Panc1 (cell line): ENCODE measurements around the gene GDPD5. TPM values are rescaled to one million over a fixed set of nuclear protein-coding genes. Genes with fewer than 3 reads are reported as not detected.
A peak's percentile ranks its signal among the peaks of the same experiment; 100 is the strongest.
"Not testable (repeated sequence)": the region's sequence is repeated elsewhere in the genome, so short reads cannot be mapped to it uniquely, and the experiment has no call there.

ENCODE experiments used
- ATAC-seq: fragments of 200-7000 bp; cut with Tn5 transposase; 2 replicates; pipeline ENCODE4 v1.9.1; 2020; ENCODE audit warnings: mild to moderate bottlenecking, moderate library complexity
- BruUV-seq: library from RNA; stranded (reverse); fragments of 400-500 nt; replicated peaks from 2 replicates; lab custom pipeline; 2021; lab: Mats Ljungman, UMichigan
- CTCF ChIA-PET: fragments of 300-600 bp; sonication (Branson Sonifier 250); formaldehyde crosslinking; loops from one replicate; lab custom pipeline; 2022; ENCODE audit warnings: antibody characterized with exemption; lab: Charles Lee
- POLR2A ChIA-PET: fragments of 300-600 bp; sonication (Branson Sonifier 250); formaldehyde crosslinking; loops from one replicate; lab custom pipeline; 2022; ENCODE audit warnings: antibody characterized with exemption; lab: Charles Lee
- DNase-seq: peaks from one replicate; pipeline ENCODE4 v3.0.0-alpha.2; 2010; ENCODE audit warnings: low read depth, low spot score
- H3K27ac ChIP-seq: 2 replicates; pipeline ENCODE4 v1.5.1; 2011; ENCODE audit warnings: mild to moderate bottlenecking, low read length, inconsistent platforms
- H3K27me3 ChIP-seq: fragments of 200-500 bp; sonication (Bioruptor generic); 2 replicates; pipeline ENCODE4 v1.6.0; 2014; ENCODE audit warnings: low read length, inconsistent platforms; ENCODE audit not compliant: control insufficient read depth, insufficient read depth
- H3K36me3 ChIP-seq: fragments of 200-500 bp; sonication (Bioruptor generic); 2 replicates; pipeline ENCODE4 v1.5.1; 2014; ENCODE audit warnings: inconsistent platforms, mild to moderate bottlenecking, low read length, moderate library complexity; ENCODE audit not compliant: control insufficient read depth, insufficient read depth
- H3K4me1 ChIP-seq: 2 replicates; pipeline ENCODE4 v1.5.1; 2011; ENCODE audit warnings: inconsistent platforms, mild to moderate bottlenecking, low read length, moderate library complexity; ENCODE audit not compliant: control insufficient read depth, insufficient read depth
- H3K4me3 ChIP-seq, 2 experiments: 2 replicates each; pipeline ENCODE4 v1.5.1; 2011 to 2012; ENCODE audit warnings: low read depth in 2 of 2, low read length in 2 of 2, mild to moderate bottlenecking in 2 of 2, inconsistent platforms in 1 of 2, moderate library complexity in 1 of 2
- H3K9me3 ChIP-seq: fragments of 200-500 bp; sonication (Bioruptor generic); 2 replicates; pipeline ENCODE4 v1.5.1; 2014; ENCODE audit warnings: low read depth, mild to moderate bottlenecking, inconsistent platforms, low read length, moderate library complexity; ENCODE audit not compliant: control insufficient read depth, insufficient read depth
- CTCF ChIP-seq: fragments of 450-650 bp; IDR thresholded peaks from 2 replicates; pipeline ENCODE4 v1.5.1; 2017; ENCODE audit warnings: mild to moderate bottlenecking
- POLR2AphosphoS5 ChIP-seq: IDR thresholded peaks from 2 replicates; pipeline ENCODE4 v1.6.1; 2012; ENCODE audit warnings: mild to moderate bottlenecking, low read depth, low read length, moderate library complexity
- REST ChIP-seq, 2 experiments: IDR thresholded peaks; 2 replicates each; pipeline ENCODE4 v1.6.1; 2011 to 2012; ENCODE audit warnings: low read depth in 2 of 2, control low read depth in 1 of 2, low read length in 1 of 2, mild to moderate bottlenecking in 1 of 2, moderate library complexity in 1 of 2; ENCODE audit not compliant: insufficient read depth in 1 of 2
- SIN3A ChIP-seq: IDR thresholded peaks from 2 replicates; pipeline ENCODE4 v1.6.1; 2012; ENCODE audit warnings: low read depth, mild to moderate bottlenecking, low read length, moderate library complexity, borderline replicate concordance; ENCODE audit not compliant: insufficient read depth
- TCF7L2 ChIP-seq: IDR thresholded peaks from 2 replicates; pipeline ENCODE4 v1.6.1; 2011; ENCODE audit warnings: mild to moderate bottlenecking, low read depth, low read length, inconsistent platforms
- in situ Hi-C: cut with HindIII; loops from 2 replicates; pipeline ENCODE4 v1.10.0; 2016; ENCODE audit warnings: low sequenced_read_pairs, low pct_unique_long_range_greater_than_20kb
- intact Hi-C: fragments of 100-400 bp; cut with micrococcal nuclease; formaldehyde crosslinking; loops from one replicate; pipeline ENCODE4 v1.10.0; 2022; ENCODE audit not compliant: unreplicated experiment
- total RNA-seq: library from RNA; stranded (reverse); gene quantifications from one replicate; pipeline ENCODE4 v1.2.1, GENCODE V29; 2021; ENCODE audit not compliant: unreplicated experiment

GDPD5 gene
- total RNA-seq, 1 experiment from 2014 or later, result 6.0 TPM

- CTCF ChIA-PET, result interaction anchor here (0.7 kb wide), 1 partner anchor 67 kb away, joined by 3 read pairs; no protein-coding TSS in a partner anchor
- H3K4me3 ChIP-seq, POLR2A ChIA-PET, BruUV-seq, H3K9me3 ChIP-seq, intact Hi-C loops, H3K27ac ChIP-seq, ATAC-seq, H3K4me1 ChIP-seq, in situ Hi-C loops, H3K27me3 ChIP-seq, DNase-seq: not testable (repeated sequence)
- H3K36me3 ChIP-seq, result peaks cover 19% of the 10 kb centered on the region
Observed at GRCh38 chr11:75409971-75410370, 115.8 kb downstream of the GDPD5 start.

- ATAC-seq, result peak; percentile 13
- peaks cover 27% of the 10 kb centered on the region for H3K36me3 ChIP-seq
- no peak for DNase-seq
- no peak overlapping the region for H3K4me3 ChIP-seq
- no peaks in the 10 kb centered on the region for H3K9me3 ChIP-seq
- no peaks in the 10 kb centered on the region for H3K27me3 ChIP-seq
- TF ChIP-seq POLR2AphosphoS5 (no peak; the same call in 1 of the 2 replicates), CTCF (no peak), REST (IDR thresholded peaks at IDR 0.05; ENCODE audit: insufficient read depth in 1 of 2, low read depth in 2 of 2, low read length in 1 of 2) (no peak), SIN3A (no peak), TCF7L2 (no peak)
- BruUV-seq, result no TSS peak
- H3K4me1 ChIP-seq, result peaks cover 13% of the 10 kb centered on the region
- intact Hi-C loops, result no loop called here
- in situ Hi-C loops, result no loop called here
- no peak overlapping the region for H3K27ac ChIP-seq
- ChIA-PET POLR2A (interaction anchor here (0.6 kb wide), 2 partner anchors 11 to 28 kb away, joined by 5 to 6 read pairs; no protein-coding TSS in a partner anchor), CTCF (interaction anchor here (1.5 kb wide), 1 partner anchor 123 kb away, joined by 5 read pairs; no protein-coding TSS in a partner anchor)
Observed at GRCh38 chr11:75408957-75409219, 116.9 kb downstream of the GDPD5 start.

GRCh38 chr11:75406338-75406777 is 119.4 kb downstream of the GDPD5 start:
- Histone ChIP-seq H3K27ac (no peak overlapping the region), H3K27me3 (no peaks in the 10 kb centered on the region), H3K4me1 (peaks cover 35% of the 10 kb centered on the region), H3K9me3 (no peaks in the 10 kb centered on the region), H3K36me3 (peaks cover 52% of the 10 kb centered on the region), H3K4me3 (no peak overlapping the region)
- no TSS peak for BruUV-seq
- no peak for DNase-seq
- in situ Hi-C loops (no loop called here), intact Hi-C loops (no loop called here)
- TF ChIP-seq TCF7L2, result no peak
- TF ChIP-seq POLR2AphosphoS5, result peak; percentile 49
- TF ChIP-seq SIN3A, result no peak
- ChIA-PET POLR2A (no interaction called here), CTCF (no interaction called here)
- ATAC-seq, result no peak
